HG03108 (cell line): ENCODE results near the gene TOM1.

ENCODE experiments used
- ATAC-seq: cut with Tn5 transposase; IDR thresholded peaks from one replicate; pipeline ENCODE4 v1.9.1; 2021; ENCODE audit warnings: moderate library complexity; ENCODE audit not compliant: unreplicated experiment

Gene TOM1

GRCh38 chr22:35299673-35300499, at the start of gene TOM1:
TOM1 (plus strand) TSS chr22:35299894; CDS start chr22:35299929, 35 bp downstream.
- peak; percentile 95 for ATAC-seq

- no peak for ATAC-seq
Measured at GRCh38 chr22:35250156-35250555, 49.5 kb upstream of the TOM1 start.

- no peak for ATAC-seq
Measured at GRCh38 chr22:35253946-35254345, 45.7 kb upstream of the TOM1 start.

- peak; percentile 21 for ATAC-seq
Measured at GRCh38 chr22:35257002-35257320, 42.7 kb upstream of the TOM1 start.

- peak; percentile 75 for ATAC-seq
Measured at GRCh38 chr22:35257321-35258190, 42.1 kb upstream of the TOM1 start, which contains the start of gene HMGXB4. HMGXB4 (plus strand) TSS chr22:35257493; CDS start chr22:35262391, 4,898 bp downstream.

GRCh38 chr22:35258191-35258988, 41.3 kb upstream of the TOM1 start:
- no peak for ATAC-seq

- ATAC-seq, result no peak
Measured at GRCh38 chr22:35264986-35265385, 34.7 kb upstream of the TOM1 start.

- no peak for ATAC-seq
Measured at GRCh38 chr22:35266277-35266676, 33.4 kb upstream of the TOM1 start.

- ATAC-seq, result no peak
Measured at GRCh38 chr22:35269630-35270029, 30.1 kb upstream of the TOM1 start.

- no peak for ATAC-seq
Measured at GRCh38 chr22:35274154-35274871, 25.4 kb upstream of the TOM1 start.

- ATAC-seq, result no peak
Measured at GRCh38 chr22:35275580-35275979, 24.1 kb upstream of the TOM1 start.

GRCh38 chr22:35276019-35276418, 23.7 kb upstream of the TOM1 start:
- ATAC-seq, result no peak

- ATAC-seq, result no peak
Measured at GRCh38 chr22:35288116-35288515, 11.6 kb upstream of the TOM1 start.

- ATAC-seq, result no peak
Measured at GRCh38 chr22:35292786-35293185, 6.9 kb upstream of the TOM1 start.

GRCh38 chr22:35296051-35296450, 3.6 kb upstream of the TOM1 start:
- no peak for ATAC-seq

GRCh38 chr22:35299217-35299672, 449 bp upstream of the TOM1 start:
- peak; percentile 7 for ATAC-seq

- ATAC-seq, result no peak
Measured at GRCh38 chr22:35301372-35301874, 1.7 kb downstream of the TOM1 start.

- ATAC-seq, result no peak
Measured at GRCh38 chr22:35303029-35303624, 3.4 kb downstream of the TOM1 start.

- no peak for ATAC-seq
Measured at GRCh38 chr22:35305525-35306070, 5.9 kb downstream of the TOM1 start.
